ENCODE results near the gene DNAJB5. TPM values are rescaled to one million over a fixed set of nuclear protein-coding genes. Genes with fewer than 3 reads are reported as not detected.

DNAJB5 gene
- total RNA-seq, 2 donors from 2014 or later = 1.2 to 7.1 TPM

DNA sequence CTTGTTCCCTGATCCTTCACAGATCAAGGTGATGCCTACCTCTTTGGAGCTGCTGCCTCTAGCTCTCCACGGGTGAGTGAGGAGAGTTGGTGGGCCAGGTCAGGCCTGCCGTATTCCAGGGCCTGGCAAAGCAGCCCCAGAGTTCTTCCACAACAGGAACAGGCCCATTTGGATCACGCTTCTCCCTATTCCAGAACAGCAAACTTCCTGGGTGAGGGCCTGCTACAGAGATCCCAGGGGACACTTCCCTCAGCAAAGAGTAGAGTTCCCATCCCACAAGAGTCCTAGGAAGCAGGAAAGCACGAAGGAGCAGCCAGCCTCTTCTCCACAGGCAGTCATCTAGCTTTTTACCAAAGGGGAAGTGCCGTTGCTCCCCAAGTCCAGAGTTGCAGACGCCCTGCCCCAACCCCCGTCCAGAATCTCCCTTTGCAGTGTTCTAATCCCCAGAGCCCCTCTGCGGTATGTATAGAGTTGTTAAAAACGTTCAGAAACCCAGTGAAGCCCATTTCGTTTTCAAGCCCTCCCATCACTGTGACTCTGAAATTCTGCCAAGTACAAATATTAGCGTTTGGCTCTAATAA is 9.3 kb upstream of the DNAJB5 start:
- ATAC-seq (no peak), DNase-seq (no peak)
- intact Hi-C loops (cut with DNase I, micrococcal nuclease) = no loop called here

DNA sequence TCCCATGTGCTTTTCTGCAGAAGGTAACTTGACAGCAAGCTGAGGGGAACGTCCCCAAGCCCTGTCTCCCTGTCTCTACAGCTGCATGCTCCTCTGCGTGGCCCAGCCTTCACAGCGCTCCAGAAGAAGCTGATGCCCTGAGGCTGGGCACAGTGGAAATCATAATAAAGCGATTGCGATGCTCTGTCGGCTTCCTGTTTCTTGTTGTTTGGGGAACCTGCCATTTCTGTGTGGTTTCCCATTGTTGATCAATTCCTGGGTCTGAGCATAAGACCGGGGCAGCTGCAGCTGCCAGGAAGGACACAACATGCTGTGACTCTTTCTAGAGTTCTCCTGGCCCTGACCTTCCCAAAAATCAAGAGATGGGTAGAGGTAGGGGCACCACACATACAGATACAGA is 7.2 kb upstream of the DNAJB5 start:
- ATAC-seq = no peak
- DNase-seq = no peak
- intact Hi-C loops (cut with DNase I, micrococcal nuclease) = no loop called here

DNA sequence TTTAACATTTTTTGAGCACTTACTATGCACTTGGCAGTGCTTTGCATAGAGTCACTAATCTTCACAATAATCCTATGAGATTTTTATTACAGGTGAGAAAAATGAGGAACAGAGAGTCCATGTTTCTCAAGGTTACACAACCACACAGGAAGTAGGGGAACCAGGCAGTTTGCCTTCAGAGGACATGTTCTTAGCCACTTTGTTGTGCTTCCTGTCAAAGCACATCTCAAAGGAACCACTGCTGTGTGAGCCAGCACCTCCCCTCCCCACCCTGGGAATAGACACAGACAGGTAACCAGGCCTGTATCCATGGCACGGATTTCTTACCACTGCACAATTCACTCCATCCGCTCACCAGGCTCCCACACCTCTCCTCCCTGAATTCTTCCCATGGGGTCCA is 6.3 kb upstream of the DNAJB5 start:
- intact Hi-C loops (cut with DNase I, micrococcal nuclease) = no loop called here
- ATAC-seq = no peak

DNA sequence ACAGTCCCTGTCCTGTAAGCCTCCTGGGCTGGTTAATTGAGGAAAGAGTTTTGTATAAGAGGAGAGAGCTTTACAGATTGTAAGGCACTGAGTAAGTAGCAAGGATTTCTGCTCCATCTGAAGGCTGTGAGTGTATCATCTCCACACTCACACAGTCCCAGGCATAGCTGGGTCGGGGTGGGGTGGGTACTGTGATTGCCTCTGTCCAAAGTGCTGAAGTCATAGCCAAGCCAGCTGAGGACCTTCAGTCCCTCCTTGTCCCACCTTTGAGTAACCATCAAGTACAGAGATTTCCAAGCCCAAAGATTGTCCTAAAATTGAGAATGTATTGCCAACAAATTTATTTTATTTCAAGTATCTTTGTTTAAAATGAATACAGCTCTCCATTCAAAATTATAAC is 5.5 kb upstream of the DNAJB5 start:
- ATAC-seq = no peak
- intact Hi-C loops (cut with DNase I, micrococcal nuclease) = no loop called here

More for the DNA sequence above, 6.3 kb upstream of the DNAJB5 start:
- no peak for DNase-seq

DNA sequence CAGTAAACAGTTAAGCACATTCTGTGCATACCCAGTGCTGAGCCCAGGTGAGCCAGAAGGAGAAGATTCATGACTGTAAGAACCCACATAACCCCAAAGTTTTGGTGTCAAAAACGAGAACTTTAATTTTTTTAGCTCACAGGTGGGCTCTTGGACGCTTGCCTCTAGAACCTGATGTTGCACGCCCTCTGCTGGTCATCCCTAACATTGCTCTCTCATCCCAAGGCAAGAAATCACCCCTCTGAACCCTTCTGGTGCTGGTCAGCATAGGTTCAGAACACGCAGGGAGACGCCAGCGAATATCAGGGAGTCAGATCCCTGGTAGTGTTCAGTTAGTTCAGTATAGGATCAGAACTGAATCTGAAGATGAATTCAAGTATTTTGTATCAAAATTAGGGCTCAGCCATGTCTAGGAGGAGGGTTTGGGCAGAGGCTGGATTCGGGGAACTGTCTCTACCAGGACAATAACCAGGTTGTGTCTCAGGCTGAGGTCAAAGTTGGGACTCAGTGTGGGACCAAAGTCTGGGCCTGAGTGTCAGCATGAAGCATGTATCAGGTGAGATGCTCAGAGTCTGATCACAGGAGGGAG is 4.1 kb upstream of the DNAJB5 start:
- intact Hi-C loops (cut with DNase I, micrococcal nuclease) = no loop called here
- ATAC-seq = no peak

More for the DNA sequence above, 5.5 kb upstream of the DNAJB5 start:
- no peak for DNase-seq

DNA sequence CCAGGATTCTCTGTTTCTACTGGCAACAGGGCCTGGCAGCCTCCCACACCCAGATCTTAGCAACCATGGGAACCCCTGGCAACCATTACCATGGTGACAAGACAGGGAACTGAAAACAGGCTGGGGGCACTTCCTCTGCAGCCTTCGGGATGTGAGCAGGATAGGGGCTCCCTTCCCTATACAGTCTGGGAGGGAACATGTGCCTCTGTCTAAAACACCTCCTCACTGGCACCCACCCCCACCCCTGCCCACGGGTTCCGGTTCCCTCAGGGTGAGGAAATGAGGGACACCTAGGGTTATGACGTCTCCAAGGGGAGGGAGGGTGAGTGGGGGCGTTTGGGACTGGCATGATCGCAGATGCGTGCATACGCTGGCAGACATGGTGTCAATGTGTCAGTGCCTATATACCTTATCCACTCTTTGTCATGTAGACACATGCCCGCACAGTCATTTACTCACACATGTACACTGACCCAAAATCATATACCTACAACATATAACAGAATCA is 3.0 kb upstream of the DNAJB5 start:
- ATAC-seq = no peak
- DNase-seq = no peak
- intact Hi-C loops (cut with DNase I, micrococcal nuclease) = no loop called here

More for the DNA sequence above, 4.1 kb upstream of the DNAJB5 start:
- peak in 1 of 2 donors; percentile 68 for DNase-seq

DNA sequence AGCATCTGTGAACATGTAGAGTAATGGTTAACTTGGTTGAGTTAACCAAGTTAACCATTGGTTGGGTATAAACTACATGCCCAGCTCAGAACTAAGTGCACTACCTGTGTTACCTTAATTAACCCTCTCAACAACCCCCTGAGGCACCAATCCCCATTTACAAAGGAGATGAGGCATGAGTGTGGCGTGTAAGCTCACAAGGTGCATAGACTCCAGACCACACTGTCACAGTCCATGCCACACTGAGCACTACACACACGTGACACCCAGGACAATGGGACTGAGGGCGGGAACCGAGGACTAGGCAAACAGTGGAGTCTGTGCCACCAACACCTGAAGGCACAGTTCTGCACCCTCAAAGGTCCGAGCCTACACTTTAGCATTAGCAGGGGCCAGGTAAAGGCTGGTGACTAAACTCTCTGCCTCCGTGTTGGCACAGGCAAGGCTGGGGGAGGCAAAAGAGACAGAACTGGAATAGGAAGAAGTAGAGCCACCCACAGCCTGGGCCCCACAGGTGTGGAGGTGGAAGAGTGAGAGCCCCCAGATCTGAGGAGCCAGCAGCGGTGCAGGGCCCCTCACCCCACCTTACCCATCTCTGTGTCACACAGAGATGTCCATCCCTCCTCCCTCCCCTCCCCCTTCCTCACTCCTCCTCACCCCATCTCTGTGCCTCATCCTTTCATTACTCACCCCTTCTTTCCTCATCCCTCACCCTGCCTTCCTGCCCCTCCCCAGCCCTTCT is 2.2 kb upstream of the DNAJB5 start:
- intact Hi-C loops (cut with DNase I, micrococcal nuclease) = no loop called here
- DNase-seq = no peak
- no peak for ATAC-seq

DNA sequence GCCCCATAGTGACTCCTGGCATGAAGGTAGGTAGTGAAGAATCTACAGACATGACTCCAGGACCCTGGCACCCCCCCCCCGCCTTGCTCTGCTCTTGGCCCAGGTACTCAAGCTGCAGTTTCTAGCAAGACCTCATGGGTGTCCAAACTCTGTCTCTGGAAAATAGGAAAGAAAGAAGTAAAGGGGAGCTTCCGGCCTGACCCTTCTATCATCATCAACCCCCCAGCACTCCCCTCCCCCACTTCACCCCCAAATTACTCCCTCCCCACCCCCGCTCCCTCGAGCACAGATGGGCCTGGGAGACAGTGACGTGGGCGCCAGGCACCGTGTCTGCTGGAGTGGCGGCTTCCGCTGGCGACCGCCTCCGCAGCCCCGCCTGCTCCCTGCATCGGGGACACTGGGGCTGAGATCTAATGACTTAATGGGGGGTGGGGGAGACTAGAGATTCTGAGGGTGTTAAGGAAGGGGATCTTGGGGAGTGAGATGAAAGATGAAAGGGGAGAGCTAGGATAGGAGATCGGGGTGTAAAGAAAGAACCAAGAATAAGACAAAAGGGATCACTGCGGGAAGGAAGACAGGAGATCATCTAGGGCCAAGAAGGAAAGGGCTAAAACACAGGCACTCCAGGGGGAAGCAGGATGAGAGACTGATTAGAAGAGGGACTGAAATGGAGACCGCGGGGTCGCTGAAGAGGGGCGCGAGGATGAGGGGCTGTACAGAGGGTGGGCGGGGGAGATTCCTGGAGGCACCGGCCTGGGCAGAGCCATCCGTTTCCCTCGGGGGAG is 1.1 kb upstream of the DNAJB5 start:
- intact Hi-C loops (cut with DNase I, micrococcal nuclease) = no loop called here
- DNase-seq (peak in 1 of 2 donors; percentile 47), ATAC-seq (no peak)

DNA sequence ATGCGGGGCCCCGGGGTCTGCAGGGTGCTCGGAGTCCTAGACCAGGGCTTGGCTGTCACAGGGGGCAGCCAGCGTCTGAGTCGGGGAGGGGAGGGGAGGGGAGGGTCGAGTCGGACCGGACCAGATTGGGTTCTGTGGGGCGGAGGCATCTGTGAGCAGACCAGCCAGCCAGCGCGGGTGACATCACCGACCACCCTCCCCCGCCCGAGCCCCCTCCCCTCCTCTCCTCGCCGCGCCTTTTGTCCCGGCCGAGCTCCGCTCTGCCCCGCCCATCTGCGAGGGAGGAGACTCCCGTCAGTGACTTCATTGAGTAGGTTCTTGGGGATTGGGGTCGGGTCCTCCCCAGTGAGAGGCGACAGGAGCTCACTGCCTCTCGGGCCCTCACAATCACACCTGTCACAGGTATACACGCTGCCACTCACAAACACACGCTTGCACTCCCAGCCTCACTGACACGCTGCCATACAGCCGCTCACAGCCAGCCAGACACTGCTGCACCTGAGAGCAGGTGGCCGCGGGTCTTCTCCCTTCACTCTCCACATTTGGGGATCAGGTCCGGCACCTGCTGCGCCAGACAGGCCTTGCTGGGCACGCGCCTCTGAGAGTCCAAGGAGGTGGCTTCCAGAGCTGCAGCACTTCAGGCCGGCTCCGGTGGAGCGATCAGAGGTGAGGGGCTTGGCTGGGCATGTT is 546 bp downstream of the DNAJB5 start:
- peak; percentile 36 for ATAC-seq
- peak; percentile 63 to 67 for DNase-seq
- intact Hi-C loops (cut with DNase I, micrococcal nuclease) = no loop called here

DNA sequence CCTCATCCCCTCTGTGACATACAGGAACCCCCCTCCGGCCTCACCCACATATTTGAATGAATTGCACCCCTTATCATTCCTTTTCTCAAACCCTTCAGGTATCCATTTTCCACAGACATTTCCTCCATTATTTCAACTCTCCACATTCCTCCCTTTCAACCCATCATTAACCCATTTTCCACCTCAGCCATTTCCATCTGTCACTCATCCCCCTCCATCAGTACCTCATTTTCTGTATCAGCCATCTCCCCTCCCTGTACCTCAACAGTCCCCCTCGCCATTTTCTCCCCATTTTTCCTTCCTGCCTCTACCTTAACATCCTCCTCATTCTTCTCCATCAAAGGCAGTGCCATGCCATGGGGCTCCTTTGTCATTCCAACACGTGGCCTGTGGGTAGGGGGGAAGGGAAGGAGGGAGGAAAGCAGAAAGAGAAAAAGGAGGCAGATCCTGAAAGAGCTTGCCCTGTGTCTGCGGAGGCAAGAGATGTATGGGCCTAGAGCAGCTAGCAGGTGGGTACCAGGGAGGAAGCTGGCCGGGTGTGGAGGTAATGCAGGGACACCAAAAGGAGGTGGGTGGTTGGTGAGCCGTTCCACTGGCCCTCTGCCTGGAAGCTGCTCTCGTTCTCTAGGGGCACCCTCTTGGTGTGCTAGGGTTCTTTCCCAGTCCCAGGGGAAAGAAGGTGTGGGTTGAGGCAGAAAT is 1.5 kb downstream of the DNAJB5 start:
- no peak for DNase-seq
- intact Hi-C loops (cut with DNase I, micrococcal nuclease) = no loop called here
- ATAC-seq = no peak

DNA sequence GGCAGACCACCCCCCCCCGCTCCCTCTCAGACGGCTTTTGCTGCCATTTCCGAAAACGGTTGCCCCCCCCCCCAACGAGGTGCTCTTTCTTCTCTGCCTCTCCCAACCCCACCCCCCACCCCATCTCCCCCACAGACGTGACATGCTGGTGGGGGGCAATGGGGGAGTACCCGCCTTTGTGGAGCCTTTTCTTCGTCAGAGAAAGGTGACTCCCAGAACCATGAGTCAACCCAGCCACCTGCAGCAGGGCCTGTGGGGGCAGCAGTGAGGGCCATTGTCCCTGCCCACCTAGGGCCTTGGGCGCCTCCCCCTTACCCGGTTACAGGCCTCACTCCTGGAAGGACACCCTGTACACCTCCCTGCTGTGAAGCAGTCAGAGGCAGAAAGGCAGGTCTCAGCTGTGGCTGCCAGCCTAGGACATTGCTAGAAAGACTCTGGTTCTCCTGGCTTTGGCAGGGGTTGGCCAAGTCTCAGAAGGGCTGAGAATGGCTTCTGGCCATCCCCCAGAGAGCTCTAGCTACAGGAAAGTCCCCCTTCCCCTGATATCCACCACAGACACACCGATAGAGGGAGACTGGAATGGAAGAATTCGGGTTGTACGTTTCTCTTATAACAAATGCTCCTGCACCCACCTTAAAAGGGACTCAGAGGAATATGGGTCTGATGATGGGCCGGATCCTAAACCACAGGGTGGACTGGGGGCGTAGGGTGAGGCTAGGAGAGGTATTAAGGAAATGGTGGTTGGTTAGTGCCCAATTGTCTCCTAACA is 2.2 kb downstream of the DNAJB5 start:
- no peak for ATAC-seq
- intact Hi-C loops (cut with DNase I, micrococcal nuclease) = no loop called here
- peak in 1 of 2 donors; percentile 46 for DNase-seq

DNA sequence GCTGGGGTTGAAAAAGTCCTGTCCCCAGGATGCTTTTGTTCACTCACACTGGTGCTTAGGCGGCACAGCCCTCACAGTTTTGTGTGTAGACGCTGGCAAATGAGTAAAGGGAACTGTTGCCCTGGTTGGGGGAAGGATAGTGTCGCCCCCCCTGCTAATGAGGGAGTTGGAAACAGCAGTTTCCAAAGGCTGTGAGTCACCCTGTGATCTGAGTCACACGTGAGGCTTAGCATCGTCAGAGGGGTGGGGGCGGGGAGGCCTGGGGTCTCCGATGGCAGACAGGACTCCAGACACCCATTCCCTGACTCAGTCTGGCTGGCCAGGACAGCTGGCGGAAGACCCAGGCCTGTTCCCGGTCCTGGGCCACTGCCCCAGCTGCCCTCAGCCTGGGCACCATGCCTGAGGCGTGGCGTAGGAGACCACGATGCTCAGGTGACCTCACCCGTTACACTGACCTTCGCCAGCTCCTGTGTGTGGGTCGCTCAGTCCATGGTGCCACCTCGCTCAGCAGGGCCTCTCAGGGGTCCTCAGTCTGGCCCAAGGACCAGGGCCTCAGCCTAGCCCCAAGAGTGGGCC is 2.9 kb downstream of the DNAJB5 start:
- intact Hi-C loops (cut with DNase I, micrococcal nuclease) = no loop called here
- ATAC-seq (no peak), DNase-seq (peak in 1 of 2 donors; percentile 21)

DNA sequence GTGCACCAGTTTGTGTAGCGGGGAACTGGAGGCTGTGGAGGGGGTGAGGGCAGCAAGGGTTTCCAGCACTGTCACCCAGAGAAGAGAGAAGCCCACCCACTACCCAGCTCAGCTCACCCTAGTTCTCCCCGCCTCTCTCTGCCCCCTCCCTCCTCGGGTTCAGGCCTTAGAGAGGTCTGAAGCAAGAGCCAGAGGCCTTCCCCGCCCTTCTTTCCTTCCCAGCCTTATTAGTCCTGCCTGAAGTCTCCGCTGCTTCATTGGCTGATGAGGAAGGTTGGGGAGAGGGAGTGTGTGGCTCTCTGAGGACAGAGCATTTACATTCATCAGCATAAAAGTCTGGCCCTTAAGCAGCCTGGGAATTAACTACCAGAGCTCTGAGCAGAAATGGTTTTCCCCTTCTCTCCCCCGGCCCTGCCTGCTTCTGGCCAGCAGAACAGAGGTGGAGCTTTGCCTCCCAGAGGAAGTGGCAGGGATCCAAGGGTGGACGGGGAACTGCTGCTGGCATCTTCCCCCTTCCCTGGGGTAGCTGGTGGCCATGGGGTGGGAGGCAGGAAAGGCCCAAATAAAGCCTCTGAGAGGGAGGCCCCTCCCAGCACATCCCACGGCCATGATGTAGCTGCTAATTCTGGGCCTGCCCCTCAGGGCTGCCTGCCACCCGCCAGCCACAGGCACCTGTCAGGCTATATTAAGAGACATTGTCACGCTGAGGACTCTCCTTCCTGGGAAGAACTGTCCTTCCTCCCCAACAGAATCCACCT is 4.1 kb downstream of the DNAJB5 start:
- peak; percentile 37 to 75 for DNase-seq
- intact Hi-C loops (cut with DNase I, micrococcal nuclease) = no loop called here
- ATAC-seq = no peak

DNA sequence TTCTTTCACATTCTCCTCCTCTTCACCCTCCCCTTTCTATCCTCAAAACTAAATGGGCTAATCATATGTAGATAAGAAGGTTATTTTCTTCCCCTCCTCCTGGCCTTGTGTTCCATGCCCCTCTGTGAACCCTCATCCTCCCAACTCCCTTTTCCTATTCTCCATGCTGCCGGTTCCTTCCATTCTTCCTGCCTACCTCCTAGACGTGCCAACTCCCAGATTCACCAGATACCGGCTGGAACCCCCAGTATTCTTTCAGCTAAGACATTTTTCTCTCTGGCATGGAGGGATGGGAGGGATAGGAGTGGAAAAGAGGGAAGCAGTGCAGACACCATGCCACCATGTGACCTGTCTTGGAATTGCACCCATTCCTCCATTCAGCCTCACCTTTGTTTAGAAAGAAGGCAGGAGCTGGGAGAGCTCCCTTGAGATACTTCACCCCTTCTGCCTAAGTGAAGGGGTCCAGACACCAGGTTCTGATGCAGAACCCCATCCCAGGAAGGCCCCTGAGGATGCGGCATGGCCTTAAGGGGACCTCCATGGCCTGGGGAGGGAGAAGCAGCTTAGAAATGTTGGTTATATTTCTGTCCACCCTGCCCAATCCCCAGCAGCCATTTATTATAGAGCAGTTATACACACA is 4.8 kb downstream of the DNAJB5 start:
- intact Hi-C loops (cut with DNase I, micrococcal nuclease) = no loop called here
- DNase-seq (peak in 1 of 2 donors; percentile 52), ATAC-seq (peak; percentile 51)

DNA sequence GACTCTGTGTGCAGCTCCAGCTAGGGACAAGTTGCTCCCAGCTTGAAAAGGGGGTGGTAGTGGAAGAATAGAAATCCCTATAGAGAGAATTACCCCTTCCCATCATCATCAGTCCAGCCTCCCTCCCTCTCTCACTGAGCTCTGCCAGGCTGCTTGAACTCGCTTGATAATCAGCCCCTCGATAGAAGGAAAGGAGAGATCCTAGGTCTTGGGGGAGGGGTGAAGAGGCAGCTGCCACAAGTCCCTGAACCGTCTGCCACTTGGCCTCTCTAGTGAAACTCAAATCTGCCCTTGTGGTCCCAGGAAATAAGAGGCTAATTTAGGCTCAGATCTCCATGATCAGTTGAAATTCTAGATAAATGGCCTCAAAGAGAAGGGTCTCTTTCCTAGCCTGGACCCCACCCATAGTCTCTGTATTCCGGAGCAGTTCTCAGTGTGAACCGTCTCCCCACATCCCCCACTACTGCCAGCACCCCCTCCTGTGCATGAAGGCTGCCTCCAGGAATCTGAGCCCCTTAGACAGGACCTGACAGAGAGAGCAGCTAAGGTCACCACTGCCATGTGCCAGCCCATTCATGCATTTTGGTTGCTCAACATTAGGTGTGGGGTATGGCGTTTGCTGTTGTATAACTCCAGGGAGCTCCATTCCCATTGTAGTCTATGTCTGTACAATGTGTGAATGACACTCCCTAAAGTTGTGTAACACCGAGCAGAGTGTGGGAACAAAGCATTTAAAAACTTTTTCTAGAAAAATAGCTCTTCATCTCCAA is 5.5 kb downstream of the DNAJB5 start:
- DNase-seq (no peak), ATAC-seq (no peak)
- intact Hi-C loops (cut with DNase I, micrococcal nuclease) = loop anchor here in 1 of 2 donors (5.0 kb wide), 1 partner anchor 98 kb away; a partner anchor contains a TSS

Measured in left colon (tissue), 2 donors.